IPS-NIHi7 (cell line): ENCODE data around the gene RAB11FIP3.
"Not testable (repeated sequence)": the region's sequence is repeated elsewhere in the genome, so short reads cannot be mapped to it uniquely, and the experiment has no call there.

Experiments used
- DNase-seq: peaks from one replicate; pipeline ENCODE4 v3.0.0; 2012; ENCODE audit warnings: mixed read lengths; ENCODE audit errors: extremely low spot score

Gene RAB11FIP3

GRCh38 chr16:467249-467871, 41.9 kb downstream of the RAB11FIP3 start:
- not testable (repeated sequence) for DNase-seq

- no peak for DNase-seq
These were observed 42.8 kb downstream of the RAB11FIP3 start for GRCh38 chr16:468068-468821.

DNA sequence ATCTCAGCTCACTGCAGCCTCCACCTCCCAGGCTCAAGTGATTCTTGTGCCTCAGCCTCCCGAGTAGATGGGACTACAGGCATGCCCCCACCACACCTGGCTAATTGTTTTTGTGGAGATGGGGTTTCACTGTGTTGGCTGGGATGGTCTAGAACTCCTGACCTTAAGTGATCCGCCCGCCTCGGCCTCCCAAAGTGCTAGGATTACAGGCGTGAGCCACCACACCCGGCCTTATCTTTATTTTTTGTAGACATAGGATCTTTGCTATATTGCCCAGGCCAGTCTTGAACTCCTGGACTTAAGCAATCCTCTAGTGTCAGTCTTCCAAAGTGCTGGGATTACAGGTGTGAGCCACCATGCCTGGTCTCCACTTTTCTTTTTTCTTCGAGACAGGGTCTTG, 44.0 kb downstream of the RAB11FIP3 start:
- not testable (repeated sequence) for DNase-seq

DNA sequence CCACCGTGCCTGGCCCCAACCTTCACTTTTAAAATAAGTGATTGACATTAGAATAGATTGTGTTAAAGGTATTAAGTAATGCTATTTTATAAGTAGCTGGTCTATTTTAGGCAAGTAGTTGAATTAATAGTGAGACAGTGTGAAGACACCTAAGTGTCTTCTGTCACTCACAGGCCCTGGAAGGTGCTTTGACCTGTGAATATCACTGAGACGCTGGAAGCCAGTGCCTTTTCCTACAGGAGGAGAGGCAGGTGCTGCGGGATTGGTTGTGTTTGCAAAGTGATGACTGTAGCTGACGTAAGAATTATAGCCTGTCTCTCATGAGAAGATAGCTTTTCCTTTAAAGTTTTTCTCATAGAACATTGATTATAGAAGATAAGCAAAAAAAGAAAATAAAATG, 45.0 kb downstream of the RAB11FIP3 start:
- DNase-seq: no peak

DNA sequence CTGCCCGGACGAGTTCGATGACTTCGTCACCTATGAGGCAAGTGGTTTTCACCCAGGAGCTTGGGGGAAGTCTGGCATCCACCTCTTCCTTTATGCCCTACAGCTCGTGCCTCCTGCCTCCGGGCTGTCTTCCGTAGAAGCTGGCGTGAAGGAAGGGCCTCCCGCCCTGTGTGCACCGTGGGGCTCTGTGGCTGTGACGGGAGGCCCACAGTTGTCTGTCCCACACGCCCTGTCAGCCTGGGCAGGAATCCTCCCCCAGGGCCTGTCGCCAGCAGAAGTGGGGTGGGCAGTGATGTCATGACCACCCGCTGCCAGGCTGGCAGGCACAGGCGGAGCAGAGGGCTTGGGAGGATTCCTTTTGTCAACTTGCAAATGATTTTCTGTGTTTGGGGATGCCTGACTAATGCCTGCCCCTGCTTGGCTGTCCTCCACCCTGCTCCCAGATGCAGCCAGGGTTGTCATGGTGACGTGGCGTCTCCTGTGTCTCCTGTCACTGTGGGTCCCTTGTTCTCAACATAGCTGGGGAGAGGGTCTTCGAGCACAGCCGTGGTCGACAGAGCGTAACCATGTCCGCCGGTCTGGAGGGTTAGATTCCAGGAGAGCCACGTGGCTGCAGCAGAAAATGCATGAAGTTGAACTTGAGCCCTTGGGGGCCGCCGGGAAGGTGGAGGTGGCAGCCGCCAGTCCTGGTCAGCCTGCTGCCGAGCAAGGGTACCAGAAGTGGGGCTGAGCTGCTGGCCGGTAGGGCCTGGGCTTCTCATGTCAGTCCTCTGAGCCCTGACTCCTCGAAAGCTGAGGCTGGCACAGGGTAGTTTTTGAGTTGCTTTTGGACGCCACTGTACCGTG, 46.1 kb downstream of the RAB11FIP3 start:
- DNase-seq: peak; percentile 80

GRCh38 chr16:472199-472504, 46.7 kb downstream of the RAB11FIP3 start:
- no peak for DNase-seq

DNA sequence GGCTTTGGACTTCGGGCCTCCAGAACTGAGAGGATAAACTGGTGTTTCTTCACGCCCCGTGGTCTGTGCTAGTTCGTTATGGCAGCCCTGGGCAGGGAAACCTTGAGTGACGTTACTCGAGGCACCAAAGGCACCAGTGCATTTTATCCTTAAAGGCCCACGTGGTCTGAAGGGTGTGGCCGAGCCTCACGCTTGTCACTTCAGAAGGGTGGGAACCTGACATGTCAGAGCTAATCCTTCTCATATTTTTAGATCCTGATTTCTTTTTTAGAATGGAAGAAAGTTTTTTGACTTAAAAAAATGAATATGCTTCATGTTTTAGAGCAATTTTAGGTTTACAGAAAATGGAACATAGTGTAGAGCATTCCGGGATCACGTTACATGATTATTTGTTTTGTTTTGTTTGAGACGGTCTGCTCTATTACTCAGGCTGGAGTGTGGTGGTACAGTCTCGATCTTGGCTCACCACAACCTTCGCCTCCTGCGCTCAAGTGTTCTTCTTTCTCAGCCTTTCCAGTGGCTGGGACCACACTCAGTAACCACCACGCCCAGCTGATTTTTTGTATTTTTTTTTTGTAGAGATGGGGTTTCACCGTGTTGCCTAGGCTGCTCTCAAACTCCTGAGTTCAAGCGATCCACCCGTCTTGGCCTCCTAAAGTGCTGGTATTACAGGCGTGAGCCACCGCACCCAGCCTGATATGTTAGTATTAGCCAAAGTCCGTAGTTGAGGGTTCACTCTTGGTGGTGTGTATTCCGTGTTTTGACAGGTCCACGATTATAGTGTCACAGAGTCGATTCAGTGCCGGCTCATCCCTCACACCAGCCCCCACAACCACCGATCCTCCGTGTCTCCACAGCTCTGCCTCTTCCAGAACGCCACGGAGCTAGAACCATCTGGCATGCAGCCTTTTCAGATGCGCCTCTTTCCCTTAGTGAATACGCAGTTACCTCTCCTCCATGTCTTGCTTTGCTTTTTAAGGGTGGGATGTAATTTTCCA, 47.9 kb downstream of the RAB11FIP3 start:
- DNase-seq: no peak

DNA sequence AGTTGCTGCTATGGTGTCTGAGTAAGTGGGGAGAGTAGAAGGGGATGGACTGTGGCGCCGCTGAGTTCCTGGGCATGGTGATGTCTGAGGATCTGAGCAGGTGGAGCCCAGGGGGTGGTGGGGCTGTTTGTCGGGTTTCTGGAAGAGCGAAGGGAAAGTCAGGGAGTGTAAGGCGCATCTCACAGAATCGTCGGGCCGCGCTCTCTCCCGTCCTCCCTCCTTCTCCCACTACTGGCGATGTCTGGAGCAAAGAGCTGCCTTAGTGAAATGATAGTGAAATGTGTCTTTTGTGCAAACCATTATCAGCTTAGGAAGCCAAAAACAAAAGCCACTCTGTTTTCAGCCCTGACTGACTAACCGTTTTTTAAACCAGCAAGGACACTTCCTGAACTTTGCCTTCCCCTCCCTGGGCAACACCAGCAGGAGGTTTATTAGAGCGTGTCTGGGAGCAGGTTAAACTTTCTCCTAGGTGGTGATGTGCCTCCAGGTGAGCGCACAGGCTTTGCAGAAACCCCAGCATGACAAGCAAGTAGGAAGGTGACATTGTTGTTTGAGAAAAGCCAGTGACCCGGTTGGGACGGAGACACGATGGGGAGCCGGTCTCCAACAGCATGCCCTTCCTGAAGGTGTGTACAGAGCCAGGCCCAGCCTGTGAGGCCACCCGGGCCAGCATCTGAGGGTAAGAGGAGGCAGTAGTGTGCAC, 49.1 kb downstream of the RAB11FIP3 start:
- no peak for DNase-seq

DNA sequence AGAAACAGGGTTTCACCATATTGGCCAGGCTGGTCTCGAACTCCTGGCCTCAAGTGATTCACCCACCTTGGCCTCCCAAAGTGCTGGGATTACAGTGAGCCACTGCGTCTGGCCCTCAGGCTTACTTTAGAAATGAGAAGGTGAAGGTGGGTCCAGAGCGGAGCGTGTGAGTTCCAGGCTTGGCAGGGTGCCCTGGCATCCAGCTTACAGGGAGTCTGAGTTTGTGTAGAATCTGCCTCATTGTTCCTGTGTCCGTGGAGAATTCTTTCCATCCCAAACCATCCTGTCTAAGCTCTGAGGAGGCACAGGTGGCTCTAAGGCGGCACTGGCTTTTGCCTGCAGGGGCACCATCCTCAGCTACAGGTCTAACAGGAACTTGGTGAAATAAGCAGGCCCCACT, 50.6 kb downstream of the RAB11FIP3 start:
- DNase-seq: no peak

DNA sequence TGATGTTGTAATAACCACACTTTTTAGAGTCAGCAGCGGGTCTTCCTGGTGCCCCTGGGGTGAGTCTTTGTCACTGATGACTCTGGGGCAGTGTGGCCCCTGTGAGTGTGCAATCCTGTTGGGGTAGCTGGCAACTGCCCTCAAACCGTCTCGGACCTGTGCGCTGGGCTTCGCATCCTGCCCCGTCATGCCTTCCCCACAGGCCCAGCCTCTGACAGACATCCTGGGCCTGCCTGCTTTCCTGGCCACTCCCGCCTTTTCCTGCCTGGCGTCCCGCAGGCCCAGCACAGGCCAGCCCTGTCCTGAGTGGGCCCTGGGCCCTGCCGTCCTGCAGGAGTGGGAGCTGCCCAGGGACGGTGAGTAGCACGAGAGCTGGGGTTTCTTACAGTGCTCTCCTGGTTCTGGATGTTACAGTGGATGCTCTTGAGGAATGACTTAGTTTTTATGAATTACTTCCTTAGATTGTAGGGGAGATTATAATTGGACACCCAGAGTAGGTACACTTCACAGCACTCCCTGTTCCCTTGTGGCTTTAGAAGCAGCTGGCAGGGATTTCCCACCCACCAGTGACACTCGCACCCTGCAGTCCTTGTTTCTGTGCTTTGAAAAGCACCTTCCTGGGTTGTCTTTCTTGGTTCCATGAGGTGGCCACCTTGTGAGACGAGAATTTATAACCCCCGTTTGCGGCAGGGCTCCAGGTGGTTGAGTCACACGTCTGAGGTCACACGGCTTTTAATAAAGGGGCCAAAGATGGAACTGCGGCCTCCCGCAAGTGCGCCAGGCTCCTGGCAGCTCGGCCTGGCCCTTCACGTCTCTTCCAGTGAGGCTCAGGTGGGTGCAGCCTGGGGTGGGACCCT, 52.1 kb downstream of the RAB11FIP3 start:
- DNase-seq: no peak

GRCh38 chr16:478287-478686, 52.8 kb downstream of the RAB11FIP3 start:
- DNase-seq: not testable (repeated sequence)

DNA sequence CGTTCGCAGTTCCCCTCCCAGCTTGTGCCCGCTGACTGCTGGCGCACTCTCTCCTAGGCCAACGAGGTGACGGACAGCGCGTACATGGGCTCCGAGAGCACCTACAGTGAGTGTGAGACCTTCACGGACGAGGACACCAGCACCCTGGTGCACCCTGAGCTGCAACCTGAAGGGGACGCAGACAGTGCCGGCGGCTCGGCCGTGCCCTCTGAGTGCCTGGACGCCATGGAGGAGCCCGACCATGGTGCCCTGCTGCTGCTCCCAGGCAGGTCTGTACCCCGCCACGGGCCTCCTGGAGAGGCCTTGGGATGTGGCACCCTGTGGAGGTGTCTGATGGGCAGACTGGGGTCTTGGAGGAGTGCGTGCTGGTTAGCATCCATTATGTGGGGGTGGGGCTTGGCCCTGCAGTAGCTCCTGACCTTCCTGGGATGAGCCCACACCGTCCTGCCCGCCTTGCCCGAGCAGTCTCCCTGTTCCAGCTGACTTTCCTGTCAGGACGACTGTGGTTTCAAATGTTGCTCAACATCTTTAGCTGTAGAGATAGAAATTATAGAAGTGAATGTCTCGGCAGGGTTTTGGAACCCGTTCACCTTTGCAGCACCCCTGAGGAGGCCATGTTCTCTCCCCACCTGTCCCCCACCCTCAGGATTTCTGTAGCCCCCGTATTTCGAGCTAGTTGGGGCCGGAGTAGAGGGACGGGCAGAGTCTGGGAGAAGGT, 57.2 kb downstream of the RAB11FIP3 start:
- DNase-seq: no peak

GRCh38 chr16:483341-484075, 58.1 kb downstream of the RAB11FIP3 start:
- peak; percentile 75 for DNase-seq

DNA sequence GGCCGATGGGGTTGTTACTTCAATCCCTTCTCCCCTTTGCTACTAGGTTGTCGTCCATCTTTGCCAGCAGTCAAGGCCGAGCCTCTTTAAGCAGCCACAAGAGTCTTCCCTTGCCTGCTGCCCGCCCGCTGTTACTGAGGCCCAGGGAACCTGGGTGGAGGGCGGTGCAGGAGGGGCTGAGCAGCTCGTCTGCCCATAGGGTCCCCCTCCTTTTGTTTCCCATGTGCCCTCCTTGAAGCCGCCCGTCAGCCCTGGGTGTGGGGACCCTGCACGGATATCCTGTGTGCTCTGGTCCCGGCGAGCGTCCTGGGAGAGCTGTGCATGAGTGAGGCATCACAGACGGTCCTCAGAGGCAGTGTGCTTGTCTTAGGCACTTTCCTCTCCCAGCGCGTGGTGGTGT, 64.2 kb downstream of the RAB11FIP3 start:
- DNase-seq: no peak

DNA sequence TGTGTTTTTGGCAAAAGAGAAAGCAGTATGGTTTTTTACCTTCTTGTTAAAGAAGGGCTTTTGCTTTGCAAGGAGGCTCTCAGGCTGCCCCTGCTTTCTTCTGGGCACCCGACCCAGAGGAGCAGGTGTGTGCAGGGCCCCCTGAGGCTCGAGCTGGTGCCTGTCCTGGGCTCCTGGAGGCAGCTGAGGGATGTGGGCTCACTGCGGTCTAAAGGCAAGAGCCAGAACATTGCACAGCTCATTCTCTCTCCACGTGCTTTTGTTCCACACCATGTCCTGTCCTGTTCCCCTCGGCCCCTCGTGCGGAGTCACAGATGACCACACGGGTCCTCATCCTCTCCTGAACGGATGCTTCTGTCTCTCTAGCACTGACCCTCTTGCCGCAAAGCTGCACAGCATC, 65.3 kb downstream of the RAB11FIP3 start:
- no peak for DNase-seq

DNA sequence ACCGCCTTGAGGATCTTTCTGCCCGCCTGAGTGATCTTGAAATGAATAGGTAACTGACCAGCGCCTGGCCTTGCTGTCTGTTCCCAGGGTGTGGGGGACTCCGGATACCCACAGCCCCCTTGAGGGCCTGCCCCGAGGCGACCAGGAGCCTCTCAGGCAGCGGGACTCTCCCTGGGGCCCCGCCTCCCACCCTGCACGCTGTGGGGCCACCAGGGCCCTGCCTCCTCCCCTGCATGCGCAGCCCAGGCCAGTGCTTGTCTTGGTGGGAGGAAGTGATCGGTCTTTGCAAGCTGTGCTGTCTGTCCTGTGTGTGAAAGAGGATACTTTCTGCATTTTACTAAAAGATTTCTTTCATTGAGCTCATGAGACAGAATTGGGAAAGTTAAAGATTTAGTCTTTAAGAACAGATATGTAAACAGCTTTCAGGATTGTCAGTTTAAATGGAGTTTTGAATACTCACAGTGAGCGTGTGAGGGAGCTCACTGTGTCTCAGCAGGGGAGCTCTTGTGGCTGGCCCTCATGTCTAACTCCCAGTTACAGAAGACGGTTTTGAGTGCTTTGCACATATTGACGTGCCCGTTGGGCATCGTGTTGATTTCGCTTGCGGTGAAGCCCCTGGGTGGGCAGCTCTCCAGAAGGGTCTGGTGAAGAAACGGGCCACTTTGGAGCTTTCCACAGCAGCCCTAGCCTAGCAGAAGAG, 65.9 kb downstream of the RAB11FIP3 start:
- DNase-seq: no peak

- DNase-seq: no peak
These were observed 66.9 kb downstream of the RAB11FIP3 start for GRCh38 chr16:492211-492875.
